ENCODE results near the gene FADS1. TPM values are rescaled to one million over a fixed set of nuclear protein-coding genes. Genes with fewer than 3 reads are reported as not detected.

Gene FADS1
- total and polyA plus RNA-seq, 5 donors, result 27.6 to 45.7 (median 43.1) TPM

DNA sequence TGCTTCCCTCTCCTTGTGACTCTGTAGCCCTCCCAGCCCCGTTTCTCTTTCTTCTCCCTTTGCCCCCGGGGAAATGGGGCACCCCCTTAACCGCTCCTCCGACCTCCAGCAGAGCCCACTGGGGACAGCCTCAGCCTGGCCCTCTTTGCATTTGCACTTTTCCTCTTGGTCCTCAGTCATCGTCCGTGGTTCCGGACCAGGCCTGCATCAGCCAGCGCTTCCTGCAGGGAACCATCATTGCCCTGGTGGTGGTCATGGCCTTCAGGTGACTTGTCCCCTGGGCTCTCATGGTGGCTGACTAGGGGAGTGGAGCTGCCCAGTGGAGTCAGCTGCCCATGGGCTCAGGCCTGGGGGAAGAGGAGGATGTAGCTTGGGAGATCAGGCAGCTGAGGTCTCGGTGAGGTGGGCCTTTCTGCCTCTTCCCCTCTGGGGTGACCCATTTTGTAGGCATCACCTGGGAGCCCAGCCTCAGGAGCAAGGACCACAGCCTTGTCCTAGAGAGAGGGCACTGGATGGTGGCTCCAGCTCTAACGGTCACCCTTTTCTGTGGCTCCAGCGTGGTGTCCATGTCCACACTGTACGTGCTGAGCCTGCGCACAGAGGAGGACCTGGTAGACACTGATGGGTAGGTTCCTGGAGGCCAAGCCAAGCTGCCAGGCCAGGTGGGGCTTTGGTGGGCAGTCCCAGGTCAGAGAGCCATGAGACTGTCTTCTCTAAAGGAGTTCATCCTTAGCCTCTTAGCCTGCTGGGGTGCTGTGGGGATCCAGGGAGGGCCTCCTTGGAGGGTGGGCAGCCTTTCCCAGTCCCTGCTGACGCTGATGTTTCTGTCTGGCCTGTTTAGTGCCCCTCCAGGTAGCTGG is 36.9 kb downstream of the FADS1 start:
- no peak for ATAC-seq
- peak in 2 of 3 donors; percentile 16 to 36 for DNase-seq
- Histone ChIP-seq H3K4me1 (ENCODE audit: control insufficient read depth, insufficient read depth, low read length) (no peaks in the 10 kb centered on the region), H3K4me3 (ENCODE audit: low read length) (no peak overlapping the region), H3K9me3 (ENCODE audit: control insufficient read depth, low read length) (no peaks in the 10 kb centered on the region), H3K27me3 (ENCODE audit: control insufficient read depth, insufficient read depth) (no peaks in the 10 kb centered on the region), H3K27ac (ENCODE audit: low read length) (no peak overlapping the region)
- 89% methylated on average over 14 of the region's 14 CpGs for WGBS
- intact Hi-C loops (cut with DNase I), result no loop called here

DNA sequence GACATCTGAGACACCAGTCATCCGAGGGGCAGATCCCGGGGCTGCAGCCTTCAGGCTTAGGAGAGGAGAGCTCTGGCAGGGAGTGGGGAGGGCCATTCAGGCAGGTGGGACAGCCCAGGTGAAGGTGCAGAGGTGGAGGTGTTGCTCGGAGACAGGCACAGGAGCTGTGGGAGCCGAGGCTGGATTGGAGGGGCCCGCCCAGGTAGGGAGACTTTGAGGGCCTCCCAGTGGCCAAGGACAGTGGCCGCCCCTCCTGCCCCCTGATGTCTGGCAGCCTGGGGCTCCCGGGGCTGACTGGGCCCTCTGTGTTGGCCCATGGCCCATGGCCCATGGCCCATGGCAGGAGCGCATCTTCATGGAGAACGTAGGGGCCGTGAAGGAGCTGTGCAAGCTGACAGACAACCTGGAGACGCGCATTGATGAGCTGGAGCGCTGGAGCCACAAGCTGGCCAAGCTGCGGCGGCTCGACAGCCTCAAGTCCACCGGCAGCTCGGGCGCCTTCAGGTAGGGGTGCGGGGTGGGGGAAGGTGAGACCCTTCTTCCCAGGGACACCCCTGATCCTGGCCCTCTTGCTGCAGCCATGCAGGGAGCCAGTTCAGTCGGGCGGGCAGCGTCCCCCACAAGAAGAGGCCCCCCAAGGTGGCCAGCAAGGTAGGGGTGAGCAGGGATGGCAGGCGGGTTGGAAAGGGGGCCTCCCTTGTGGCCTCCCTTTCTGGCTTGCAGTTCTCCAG is 37.7 kb downstream of the FADS1 start:
- H3K27me3 ChIP-seq (ENCODE audit: control insufficient read depth, insufficient read depth), result no peaks in the 10 kb centered on the region
- 87% methylated on average over 24 of the region's 24 CpGs for WGBS
- no peaks in the 10 kb centered on the region for H3K9me3 ChIP-seq (ENCODE audit: control insufficient read depth, low read length)
- no peak overlapping the region for H3K27ac ChIP-seq (ENCODE audit: low read length)
- DNase-seq (peak in 2 of 3 donors; percentile 39 to 61), ATAC-seq (no peak)
- intact Hi-C loops (cut with DNase I), result no loop called here
- no peak overlapping the region for H3K4me3 ChIP-seq (ENCODE audit: low read length)
- no peaks in the 10 kb centered on the region for H3K4me1 ChIP-seq (ENCODE audit: control insufficient read depth, insufficient read depth, low read length)

DNA sequence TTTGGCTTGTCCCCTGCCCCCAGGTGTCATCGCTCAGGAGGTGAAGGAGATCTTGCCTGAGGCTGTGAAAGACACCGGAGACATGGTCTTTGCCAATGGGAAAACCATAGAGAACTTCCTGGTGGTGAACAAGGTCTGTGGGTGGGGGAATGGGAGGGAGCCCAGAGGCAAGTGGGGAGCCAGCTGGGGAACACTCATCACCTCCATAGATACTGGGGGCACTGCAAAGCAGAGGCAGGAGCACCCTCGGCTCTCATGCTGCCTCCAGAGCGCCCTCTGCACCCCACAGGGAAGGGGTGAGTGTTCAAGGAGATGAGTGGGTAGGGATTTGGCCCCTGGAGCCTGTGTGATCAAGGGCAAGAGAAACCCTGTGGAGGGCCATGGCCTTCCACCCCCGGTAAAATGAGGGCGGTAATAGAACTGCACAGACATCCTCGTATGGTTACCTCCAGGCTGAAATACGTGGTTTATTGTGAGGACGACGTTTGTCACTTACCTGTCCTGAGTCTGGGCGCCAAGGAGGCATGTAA is 38.4 kb downstream of the FADS1 start:
- DNase-seq (peak in 2 of 3 donors; percentile 11 to 32), ATAC-seq (no peak)
- WGBS, result 87% methylated on average over 11 of the region's 11 CpGs
- Histone ChIP-seq H3K27ac (ENCODE audit: low read length) (no peak overlapping the region), H3K27me3 (ENCODE audit: control insufficient read depth, insufficient read depth) (no peaks in the 10 kb centered on the region), H3K9me3 (ENCODE audit: control insufficient read depth, low read length) (no peaks in the 10 kb centered on the region), H3K4me3 (ENCODE audit: low read length) (no peak overlapping the region), H3K4me1 (ENCODE audit: control insufficient read depth, insufficient read depth, low read length) (no peaks in the 10 kb centered on the region)
- intact Hi-C loops (cut with DNase I), result no loop called here

DNA sequence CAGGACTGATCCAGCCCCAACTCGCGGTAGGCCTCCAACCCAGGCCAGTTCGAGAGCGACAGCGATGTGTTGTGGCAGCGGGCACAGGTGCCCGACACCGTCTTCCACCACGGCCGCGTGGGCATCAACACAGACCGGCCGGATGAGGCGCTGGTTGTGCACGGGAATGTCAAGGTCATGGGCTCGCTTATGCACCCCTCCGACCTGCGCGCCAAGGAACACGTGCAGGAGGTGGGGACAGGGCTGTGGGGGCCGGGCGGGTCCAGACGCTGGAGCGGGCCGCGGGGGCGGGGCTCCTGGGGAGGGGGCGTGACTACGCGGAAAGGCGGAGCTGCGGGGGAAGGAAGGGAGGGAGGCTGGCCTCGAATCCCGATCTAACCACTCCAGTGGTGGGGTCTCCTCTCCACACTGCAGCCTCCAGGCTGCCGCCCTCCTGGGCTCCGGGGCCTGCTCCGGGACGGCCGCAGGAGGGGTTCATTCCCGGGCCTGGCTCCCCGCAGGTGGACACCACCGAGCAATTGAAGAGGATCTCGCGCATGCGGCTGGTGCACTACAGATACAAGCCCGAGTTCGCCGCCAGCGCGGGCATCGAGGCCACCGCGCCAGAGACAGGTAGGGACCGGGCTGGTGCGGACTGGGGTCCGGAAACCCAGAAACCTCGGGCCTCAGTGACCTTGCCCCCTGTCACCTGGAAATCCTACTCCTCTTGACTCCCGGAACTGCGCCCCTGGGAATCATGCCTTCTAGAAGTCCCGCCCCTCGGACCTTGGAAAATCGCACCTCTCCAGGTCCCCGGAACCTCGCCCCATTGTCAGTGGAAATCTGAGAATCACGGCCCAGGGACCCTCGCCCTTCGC is 39.3 kb downstream of the FADS1 start:
- Histone ChIP-seq H3K4me1 (ENCODE audit: control insufficient read depth, insufficient read depth, low read length) (no peaks in the 10 kb centered on the region), H3K4me3 (ENCODE audit: low read length) (no peak overlapping the region), H3K9me3 (ENCODE audit: control insufficient read depth, low read length) (no peaks in the 10 kb centered on the region), H3K27me3 (ENCODE audit: control insufficient read depth, insufficient read depth) (no peaks in the 10 kb centered on the region), H3K27ac (ENCODE audit: low read length) (no peak overlapping the region)
- 45% methylated on average over 67 of the region's 67 CpGs for WGBS
- ATAC-seq (peak; percentile 49 to 71), DNase-seq (peak; percentile 53 to 85 (median 82))
- intact Hi-C loops (cut with DNase I), result no loop called here

DNA sequence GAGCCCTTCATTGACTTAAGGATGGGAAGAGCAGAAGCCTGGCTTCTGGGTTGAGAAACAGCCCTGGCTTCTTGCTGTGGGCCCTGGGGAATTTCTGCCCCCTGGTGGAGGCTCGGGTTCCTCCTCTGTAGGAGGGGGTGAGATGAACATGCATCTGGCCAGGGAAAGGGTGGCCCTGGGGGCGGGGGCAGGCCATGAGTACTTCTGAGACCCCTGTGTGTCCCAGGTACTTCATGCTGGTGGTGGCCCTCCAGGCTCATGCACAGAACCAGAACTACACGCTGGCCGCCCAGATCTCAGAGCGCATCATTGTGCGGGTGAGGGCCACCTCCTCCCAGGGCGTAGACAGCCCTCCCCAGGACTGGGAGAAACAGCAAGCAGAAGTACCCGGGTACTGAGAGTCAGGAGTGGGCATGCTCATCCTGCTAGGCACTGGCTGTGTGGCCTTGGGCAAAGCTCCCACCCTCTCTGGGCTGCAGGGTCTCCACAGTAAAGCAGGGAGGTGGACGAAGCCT is 40.2 kb downstream of the FADS1 start:
- Histone ChIP-seq H3K4me1 (ENCODE audit: control insufficient read depth, insufficient read depth, low read length) (no peaks in the 10 kb centered on the region), H3K27ac (ENCODE audit: low read length) (no peak overlapping the region), H3K27me3 (ENCODE audit: control insufficient read depth, insufficient read depth) (no peaks in the 10 kb centered on the region), H3K4me3 (ENCODE audit: low read length) (no peak overlapping the region), H3K9me3 (ENCODE audit: control insufficient read depth, low read length) (no peaks in the 10 kb centered on the region)
- 70% methylated on average over 9 of the region's 9 CpGs for WGBS
- intact Hi-C loops (cut with DNase I), result no loop called here
- DNase-seq (peak; percentile 46 to 80 (median 76)), ATAC-seq (peak in 1 of 2 donors; percentile 14)

DNA sequence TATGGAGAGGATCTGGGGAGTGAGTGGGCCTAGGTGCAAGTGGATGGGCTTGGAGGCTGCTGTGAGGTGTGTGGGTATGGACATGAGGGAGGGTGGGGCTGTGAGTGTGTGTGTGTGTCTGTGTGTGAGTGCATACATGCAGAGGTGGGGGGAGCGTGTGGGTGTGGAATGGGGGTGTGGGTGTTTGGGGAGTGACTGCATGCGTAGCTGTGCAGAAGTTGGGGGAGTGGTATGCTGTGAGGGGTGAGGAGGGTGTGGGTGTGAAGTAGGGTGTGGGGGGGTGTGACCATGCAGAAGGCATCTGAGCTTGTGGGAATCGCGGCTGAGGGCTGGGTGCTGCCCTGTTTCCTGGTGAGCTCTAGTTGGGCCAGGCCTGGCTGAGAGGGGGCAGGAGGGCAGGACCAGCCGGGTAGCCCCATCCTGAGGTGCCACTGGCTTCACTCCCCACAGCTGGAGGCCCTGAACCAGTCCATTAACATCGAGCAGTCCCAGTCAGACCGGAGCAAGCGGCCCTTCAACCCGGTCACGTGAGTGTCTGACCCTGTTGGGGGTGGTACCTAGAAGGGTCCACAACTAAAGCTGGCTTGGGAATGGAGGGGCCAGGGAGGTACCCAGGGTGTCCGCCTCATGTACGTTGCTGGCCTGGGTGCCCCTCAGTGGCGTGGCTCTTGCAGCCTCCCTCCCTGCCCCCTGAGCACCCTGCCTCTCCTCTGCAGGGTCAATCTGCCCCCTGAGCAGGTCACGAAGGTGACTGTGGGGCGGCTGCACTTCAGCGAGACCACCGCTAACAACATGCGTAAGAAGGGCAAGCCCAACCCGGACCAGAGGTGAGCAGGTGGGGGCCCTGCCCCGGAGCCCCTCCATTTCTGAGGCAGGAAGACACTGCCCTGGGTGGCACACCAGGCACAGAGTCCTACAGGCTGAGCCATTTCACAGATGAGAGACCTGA is 40.9 kb downstream of the FADS1 start:
- DNase-seq (peak in 2 of 3 donors; percentile 18 to 28), ATAC-seq (no peak)
- no peak overlapping the region for H3K27ac ChIP-seq (ENCODE audit: low read length)
- no peak overlapping the region for H3K4me3 ChIP-seq (ENCODE audit: low read length)
- intact Hi-C loops (cut with DNase I), result no loop called here
- no peaks in the 10 kb centered on the region for H3K9me3 ChIP-seq (ENCODE audit: control insufficient read depth, low read length)
- no peaks in the 10 kb centered on the region for H3K27me3 ChIP-seq (ENCODE audit: control insufficient read depth, insufficient read depth)
- 81% methylated on average over 20 of the region's 20 CpGs for WGBS
- H3K4me1 ChIP-seq (ENCODE audit: control insufficient read depth, insufficient read depth, low read length), result no peaks in the 10 kb centered on the region

DNA sequence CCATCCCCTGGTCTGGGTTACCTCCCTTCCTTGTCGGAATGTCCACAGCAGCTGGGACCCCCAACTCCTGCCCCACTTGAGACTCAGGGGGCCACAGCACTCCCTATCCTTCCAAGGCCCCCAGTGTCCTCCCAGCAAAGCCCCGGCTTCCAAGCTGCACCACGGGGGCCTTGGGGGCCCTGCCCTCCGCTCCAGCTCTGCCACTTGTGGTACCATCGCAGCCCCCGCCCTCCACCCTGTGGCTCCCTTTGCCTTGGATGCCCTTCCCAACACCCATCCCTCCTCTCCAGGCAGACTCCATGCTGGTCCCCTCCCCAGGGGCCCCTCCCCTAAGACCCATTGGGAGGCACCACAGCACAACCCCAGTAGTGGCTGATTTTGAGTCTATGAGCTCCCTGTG is 41.7 kb downstream of the FADS1 start:
- no peaks in the 10 kb centered on the region for H3K9me3 ChIP-seq (ENCODE audit: control insufficient read depth, low read length)
- H3K27me3 ChIP-seq (ENCODE audit: control insufficient read depth, insufficient read depth), result no peaks in the 10 kb centered on the region
- H3K4me1 ChIP-seq (ENCODE audit: control insufficient read depth, insufficient read depth, low read length), result no peaks in the 10 kb centered on the region
- WGBS, result 96% methylated on average over 6 of the region's 6 CpGs
- intact Hi-C loops (cut with DNase I), result no loop called here
- no peak overlapping the region for H3K4me3 ChIP-seq (ENCODE audit: low read length)
- no peak overlapping the region for H3K27ac ChIP-seq (ENCODE audit: low read length)
- peak in 2 of 3 donors; percentile 21 to 30 for DNase-seq
- no peak for ATAC-seq

DNA sequence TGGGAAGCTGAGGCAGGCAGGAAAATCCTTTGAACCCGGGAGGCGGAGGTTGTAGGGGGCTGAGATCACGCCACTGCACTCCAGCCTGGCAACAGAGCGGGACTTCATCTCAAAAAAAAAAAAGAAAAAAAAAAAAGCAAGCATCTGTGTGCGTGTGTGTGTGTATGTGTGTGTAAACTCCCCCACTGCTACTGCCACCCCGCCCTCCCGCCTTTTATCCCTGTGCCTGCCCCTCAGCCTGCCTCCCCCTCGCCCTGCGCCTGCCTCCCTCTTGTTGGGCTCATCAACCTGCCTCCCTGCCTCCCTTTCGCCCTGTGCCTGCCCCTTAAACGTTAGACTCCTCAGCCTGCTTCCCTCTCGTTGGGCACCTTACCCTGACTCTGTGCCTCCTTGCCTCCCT is 42.4 kb downstream of the FADS1 start:
- no peak overlapping the region for H3K4me3 ChIP-seq (ENCODE audit: low read length)
- no peak for ATAC-seq
- peak in 2 of 3 donors; percentile 29 to 32 for DNase-seq
- intact Hi-C loops (cut with DNase I), result no loop called here
- H3K4me1 ChIP-seq (ENCODE audit: control insufficient read depth, insufficient read depth, low read length), result no peaks in the 10 kb centered on the region
- no peak overlapping the region for H3K27ac ChIP-seq (ENCODE audit: low read length)
- WGBS, result 85% methylated on average over 12 of the region's 12 CpGs
- no peaks in the 10 kb centered on the region for H3K27me3 ChIP-seq (ENCODE audit: control insufficient read depth, insufficient read depth)
- no peaks in the 10 kb centered on the region for H3K9me3 ChIP-seq (ENCODE audit: control insufficient read depth, low read length)

DNA sequence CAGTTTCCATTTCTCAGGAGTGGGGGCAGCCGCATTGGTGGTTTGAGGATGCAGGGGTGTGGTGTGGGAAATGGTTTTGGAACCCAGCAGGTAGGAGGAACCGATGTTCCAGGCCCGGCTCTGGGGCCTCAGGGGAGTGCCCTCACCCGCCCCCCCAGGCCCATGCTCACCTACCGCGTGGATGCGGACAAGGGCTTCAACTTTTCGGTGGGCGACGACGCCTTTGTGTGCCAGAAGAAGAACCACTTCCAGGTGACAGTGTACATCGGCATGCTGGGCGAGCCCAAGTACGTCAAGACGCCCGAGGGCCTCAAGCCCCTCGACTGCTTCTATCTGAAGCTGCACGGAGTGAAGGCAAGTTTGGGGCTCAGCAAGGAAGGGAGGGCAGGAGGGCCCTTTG is 43.0 kb downstream of the FADS1 start:
- H3K9me3 ChIP-seq (ENCODE audit: control insufficient read depth, low read length), result no peaks in the 10 kb centered on the region
- 85% methylated on average over 18 of the region's 18 CpGs for WGBS
- DNase-seq, result peak in 2 of 3 donors; percentile 31 to 55
- ATAC-seq, result no peak
- H3K27me3 ChIP-seq (ENCODE audit: control insufficient read depth, insufficient read depth), result no peaks in the 10 kb centered on the region
- H3K27ac ChIP-seq (ENCODE audit: low read length), result no peak overlapping the region
- intact Hi-C loops (cut with DNase I), result no loop called here
- H3K4me1 ChIP-seq (ENCODE audit: control insufficient read depth, insufficient read depth, low read length), result no peaks in the 10 kb centered on the region
- no peak overlapping the region for H3K4me3 ChIP-seq (ENCODE audit: low read length)

DNA sequence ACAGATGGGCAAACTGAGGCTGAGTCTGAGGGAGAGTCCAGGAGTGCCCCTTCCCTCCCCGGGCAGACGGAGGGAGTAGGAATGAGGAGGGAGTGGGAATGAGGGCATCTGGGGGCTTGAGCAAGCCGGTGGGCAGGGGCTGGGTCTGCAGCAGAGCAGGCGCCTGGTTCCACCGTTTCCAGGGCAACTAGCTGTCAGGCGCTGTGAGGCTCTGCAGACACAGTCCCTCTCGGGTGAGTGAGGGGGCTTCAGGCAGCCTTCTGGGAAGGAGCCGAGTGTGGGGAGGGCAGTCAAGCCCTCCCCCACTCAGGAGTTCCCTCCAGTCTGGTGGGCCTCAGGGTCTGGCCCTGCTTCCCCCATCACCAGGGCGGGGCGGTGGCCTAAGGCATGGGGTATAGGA is 43.4 kb downstream of the FADS1 start:
- ATAC-seq, result no peak
- no peaks in the 10 kb centered on the region for H3K4me1 ChIP-seq (ENCODE audit: control insufficient read depth, insufficient read depth, low read length)
- no peaks in the 10 kb centered on the region for H3K27me3 ChIP-seq (ENCODE audit: control insufficient read depth, insufficient read depth)
- intact Hi-C loops (cut with DNase I), result no loop called here
- DNase-seq, result no peak
- 75% methylated on average over 10 of the region's 10 CpGs for WGBS
- H3K27ac ChIP-seq (ENCODE audit: low read length), result no peak overlapping the region
- no peaks in the 10 kb centered on the region for H3K9me3 ChIP-seq (ENCODE audit: control insufficient read depth, low read length)
- H3K4me3 ChIP-seq (ENCODE audit: low read length), result no peak overlapping the region

Measured in right cardiac atrium (tissue), 5 donors.